Mucosa of descending colon (tissue), 3 donors: ENCODE results near the gene BMP6. TPM values are rescaled to one million over a fixed set of nuclear protein-coding genes. Genes with fewer than 3 reads are reported as not detected.

Experiments used
- ATAC-seq: fragments of 200-7000 bp; cut with Tn5 transposase; one replicate; pipeline ENCODE4 v1.9.1; 2020; ENCODE audit warnings: mild to moderate bottlenecking, moderate library complexity
- DNase-seq, 3 donors: peaks; one replicate each; pipeline ENCODE4 v3.0.0-alpha.2; 2020
- H3K36me3 ChIP-seq: fragments of 200-600 bp; one replicate; pipeline ENCODE4 v1.8.0; 2021; ENCODE audit warnings: low read depth, mild to moderate bottlenecking
- H3K4me1 ChIP-seq: fragments of 200-600 bp; one replicate; pipeline ENCODE4 v1.8.0; 2021; ENCODE audit warnings: low read depth, mild to moderate bottlenecking
- H3K4me3 ChIP-seq: fragments of 200-600 bp; one replicate; pipeline ENCODE4 v1.8.0; 2021; ENCODE audit warnings: mild to moderate bottlenecking
- H3K9me3 ChIP-seq: fragments of 200-600 bp; one replicate; pipeline ENCODE4 v1.8.0; 2021; ENCODE audit warnings: mild to moderate bottlenecking
- intact Hi-C, 2 donors: fragments of 100-400 bp; cut with DNase I in 1 of 2; cut with micrococcal nuclease in 1 of 2; formaldehyde crosslinking; loops; one replicate each; pipeline versions ENCODE4 v1.11.0 to v1.11.1; 2022; cut with DNase I, micrococcal nuclease
- long read RNA-seq, 2 donors: library from polyadenylated mRNA; unstranded; transcript quantifications; one replicate each; pipeline ENCODE4 v2.0.0, GENCODE V29; 2019 to 2021
- total RNA-seq, 3 donors: library from RNA; stranded (reverse); fragmentation: NEBNext Ultra II Directional in 2 of 3; extraction: Animal tissue kit (Norgen Biotek cat#: 25700) in 2 of 3; gene quantifications; one replicate each; pipeline versions ENCODE4 v1.2.1 to v1.2.4, GENCODE V29; 2021 to 2023
- TF ChIP-seq, protein P1 (sequence below): fragments of 200-600 bp; IDR thresholded peaks from one replicate; pipeline ENCODE4 v1.8.0; 2022; ENCODE audit warnings: antibody characterized with exemption, mild to moderate bottlenecking
- donor health status: DM: no; HTN: no; CAD: no; lungs with moderate emphysema.
- donor health status: DM: no; HTN: no; CAD: no.
- donor health status: DM: no; HTN: yes; CAD: no.

Gene BMP6
- total RNA-seq = 1 to 10 TPM in 1 of 3 donors, under 1 TPM in 2; 0.55 to 1.9 (median 0.98) TPM
- long read RNA-seq, donor 1, partial matches to known transcripts = 0 of 3 reads
- long read RNA-seq, donor 1, other reads (novel, unspliced or antisense) = 1 of 3 reads
- long read RNA-seq, donor 2 = 0 reads

DNA sequence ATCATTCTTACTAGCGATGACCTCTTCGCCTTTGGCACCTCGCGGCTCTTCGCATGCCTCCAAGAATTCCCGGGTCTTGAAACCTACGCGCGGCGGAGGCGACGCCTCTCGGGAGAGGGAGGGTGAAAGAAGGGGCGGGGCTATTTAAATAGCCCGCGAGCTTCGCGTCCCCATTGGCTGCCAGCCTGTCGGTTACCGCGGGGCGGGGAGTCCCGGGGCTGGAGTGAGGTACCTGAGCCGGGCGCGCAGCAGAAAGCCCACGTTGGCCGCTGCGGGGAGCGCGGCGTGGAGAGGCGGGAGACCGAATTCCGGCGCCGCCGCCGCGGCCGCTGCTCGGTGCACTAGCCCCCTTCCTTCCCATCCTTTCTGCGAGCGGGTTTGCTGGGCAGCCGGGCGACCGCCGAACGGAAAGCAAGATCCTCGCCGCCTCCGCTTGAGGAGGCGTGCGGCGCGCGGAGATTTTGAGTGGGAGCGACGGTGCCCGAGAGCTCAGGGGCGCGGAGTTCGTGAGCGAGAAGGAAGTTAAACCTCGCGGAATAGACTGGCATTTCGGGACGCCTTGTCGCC lies at the start of gene BMP6:
Gene BMP6 (plus strand): TSS at position 251 of the 567 bp plus-strand sequence. CDS start 857 bp downstream, outside the sequence.
- intact Hi-C loops = loop anchor here in 1 of 2 donors (10.0 kb wide), 1 partner anchor 279 kb away; no protein-coding TSS in a partner anchor
- TF ChIP-seq, protein P1, sequence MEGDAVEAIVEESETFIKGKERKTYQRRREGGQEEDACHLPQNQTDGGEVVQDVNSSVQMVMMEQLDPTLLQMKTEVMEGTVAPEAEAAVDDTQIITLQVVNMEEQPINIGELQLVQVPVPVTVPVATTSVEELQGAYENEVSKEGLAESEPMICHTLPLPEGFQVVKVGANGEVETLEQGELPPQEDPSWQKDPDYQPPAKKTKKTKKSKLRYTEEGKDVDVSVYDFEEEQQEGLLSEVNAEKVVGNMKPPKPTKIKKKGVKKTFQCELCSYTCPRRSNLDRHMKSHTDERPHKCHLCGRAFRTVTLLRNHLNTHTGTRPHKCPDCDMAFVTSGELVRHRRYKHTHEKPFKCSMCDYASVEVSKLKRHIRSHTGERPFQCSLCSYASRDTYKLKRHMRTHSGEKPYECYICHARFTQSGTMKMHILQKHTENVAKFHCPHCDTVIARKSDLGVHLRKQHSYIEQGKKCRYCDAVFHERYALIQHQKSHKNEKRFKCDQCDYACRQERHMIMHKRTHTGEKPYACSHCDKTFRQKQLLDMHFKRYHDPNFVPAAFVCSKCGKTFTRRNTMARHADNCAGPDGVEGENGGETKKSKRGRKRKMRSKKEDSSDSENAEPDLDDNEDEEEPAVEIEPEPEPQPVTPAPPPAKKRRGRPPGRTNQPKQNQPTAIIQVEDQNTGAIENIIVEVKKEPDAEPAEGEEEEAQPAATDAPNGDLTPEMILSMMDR = no peak

DNA sequence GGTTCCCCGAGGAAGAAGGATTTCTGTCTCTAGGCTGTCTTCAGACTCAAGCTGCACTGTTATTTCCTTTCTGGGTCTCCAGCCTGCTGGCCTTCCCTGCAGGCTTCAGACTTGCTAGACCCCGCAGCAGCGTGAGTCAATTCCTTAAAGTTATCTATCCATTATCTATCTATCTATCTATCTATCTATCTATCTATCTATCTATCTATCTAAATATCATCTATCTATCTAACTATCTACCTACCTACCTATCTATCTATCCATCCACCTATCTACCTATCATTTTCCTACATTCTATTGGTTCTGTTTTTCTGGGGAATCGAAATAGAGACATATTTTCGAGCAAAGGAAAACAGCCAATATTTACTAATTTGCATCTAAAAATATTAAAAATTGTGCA lies 48.7 kb upstream of the BMP6 start:
- intact Hi-C loops = no loop called here
- ATAC-seq (no peak), DNase-seq (no peak)
- Histone ChIP-seq H3K9me3 (no peaks in the 10 kb centered on the region), H3K36me3 (no peaks in the 10 kb centered on the region), H3K4me1 (peaks cover 3% of the 10 kb centered on the region), H3K4me3 (no peak overlapping the region)
- TF ChIP-seq, protein P1 = no peak

More for the DNA sequence above, at the start of gene BMP6:
- Histone ChIP-seq H3K9me3 (no peaks in the 10 kb centered on the region), H3K4me3 (no peak within 1 kb of the TSS), H3K4me1 (peaks cover 31% of the 10 kb centered on the region), H3K36me3 (no peaks in the 10 kb centered on the region)
- peak; percentile 97 for ATAC-seq
- DNase-seq = peak; percentile 89 to 90 (median 89)

DNA sequence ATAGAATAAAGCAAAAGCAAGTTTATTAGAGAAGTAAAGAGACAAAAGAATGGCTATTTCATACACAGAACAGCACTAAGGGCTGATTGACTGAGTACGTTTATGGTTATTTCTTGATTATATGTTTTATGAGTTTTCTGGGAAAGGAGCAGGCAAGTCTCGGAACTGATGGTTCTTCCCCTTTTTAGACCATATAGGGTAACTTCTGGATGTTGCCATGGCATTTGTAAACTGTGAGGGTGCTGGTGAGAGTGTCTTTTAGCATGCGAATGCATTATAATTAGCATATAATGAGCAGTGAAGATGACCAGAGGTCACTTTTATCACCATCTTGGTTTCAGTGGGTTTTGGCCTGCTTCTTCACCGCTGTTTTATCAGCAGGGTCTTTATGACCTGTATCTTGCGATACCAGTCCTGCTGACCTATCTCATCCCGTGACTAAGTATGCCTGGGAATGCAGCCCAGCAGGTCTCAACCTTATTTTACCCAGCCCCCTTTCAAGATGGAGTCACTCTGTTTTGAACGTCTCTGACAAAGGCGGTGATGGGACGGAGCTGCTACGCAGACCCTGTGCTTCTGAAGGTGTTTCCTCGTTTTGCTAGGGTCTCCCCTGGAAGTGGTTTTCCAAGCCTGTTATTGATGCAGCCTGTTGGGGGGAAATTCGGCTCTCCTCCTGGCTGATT lies 45.4 kb upstream of the BMP6 start:
- ATAC-seq (no peak), DNase-seq (no peak)
- Histone ChIP-seq H3K4me1 (no peaks in the 10 kb centered on the region), H3K4me3 (no peak overlapping the region), H3K9me3 (no peaks in the 10 kb centered on the region), H3K36me3 (no peaks in the 10 kb centered on the region)
- intact Hi-C loops = no loop called here
- TF ChIP-seq, protein P1 = no peak

- intact Hi-C loops = no loop called here
- Histone ChIP-seq H3K36me3 (no peaks in the 10 kb centered on the region), H3K4me1 (no peaks in the 10 kb centered on the region), H3K4me3 (no peak overlapping the region), H3K9me3 (no peaks in the 10 kb centered on the region)
- DNase-seq (no peak), ATAC-seq (no peak)
- TF ChIP-seq, protein P1 = no peak
Observed at GRCh38 chr6:7681449-7681848, 44.5 kb upstream of the BMP6 start.

- intact Hi-C loops = no loop called here
- Histone ChIP-seq H3K9me3 (no peaks in the 10 kb centered on the region), H3K4me1 (no peaks in the 10 kb centered on the region), H3K4me3 (no peak overlapping the region), H3K36me3 (no peaks in the 10 kb centered on the region)
- TF ChIP-seq, protein P1 = no peak
- ATAC-seq (no peak), DNase-seq (no peak)
Observed at GRCh38 chr6:7684076-7684475, 41.8 kb upstream of the BMP6 start.
